Uterus (tissue), 2 donors: ENCODE measurements around the gene PAQR8.

ENCODE experiments used
- POLR2A ChIP-seq, 2 donors: fragments of 450-650 bp; IDR thresholded peaks; one replicate each; pipeline ENCODE4 v1.6.1; 2016; ENCODE audit warnings: antibody characterized with exemption in 2 of 2, mild to moderate bottlenecking in 1 of 2, moderate library complexity in 1 of 2
- TF ChIP-seq, protein P1 (sequence below), 4 experiments: fragments of 200-600 bp in 2 of 4; fragments of 450-650 bp in 2 of 4; sonication (generic) in 2 of 4; IDR thresholded peaks; one replicate each; pipeline ENCODE4 v1.5.1; 2016 to 2019; ENCODE audit warnings: antibody characterized with exemption in 4 of 4, mild to moderate bottlenecking in 2 of 4, moderate library complexity in 1 of 4

DNA sequence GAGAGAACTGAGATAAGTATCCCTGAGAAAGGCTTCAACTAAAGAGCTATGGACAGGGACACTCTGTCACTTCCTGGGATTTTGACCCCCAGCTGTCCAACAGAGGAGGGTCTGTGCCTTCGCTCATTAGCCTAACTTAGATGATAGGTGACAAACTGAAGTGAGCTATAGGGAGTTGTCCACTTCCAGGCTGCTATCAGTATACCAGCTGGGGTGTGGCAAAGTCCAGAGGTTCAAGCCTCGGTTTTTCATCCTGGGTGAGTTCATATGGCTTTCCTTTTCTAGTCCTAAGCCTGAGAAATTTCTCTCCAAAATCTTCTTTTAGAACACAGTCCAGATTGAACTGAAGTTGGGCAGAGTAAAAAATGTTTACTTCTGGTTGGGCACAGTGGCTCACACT lies 5.9 kb upstream of the PAQR8 start:
- TF ChIP-seq POLR2A (IDR thresholded peaks at IDR 0.05) = no peak
- TF ChIP-seq, protein P1, sequence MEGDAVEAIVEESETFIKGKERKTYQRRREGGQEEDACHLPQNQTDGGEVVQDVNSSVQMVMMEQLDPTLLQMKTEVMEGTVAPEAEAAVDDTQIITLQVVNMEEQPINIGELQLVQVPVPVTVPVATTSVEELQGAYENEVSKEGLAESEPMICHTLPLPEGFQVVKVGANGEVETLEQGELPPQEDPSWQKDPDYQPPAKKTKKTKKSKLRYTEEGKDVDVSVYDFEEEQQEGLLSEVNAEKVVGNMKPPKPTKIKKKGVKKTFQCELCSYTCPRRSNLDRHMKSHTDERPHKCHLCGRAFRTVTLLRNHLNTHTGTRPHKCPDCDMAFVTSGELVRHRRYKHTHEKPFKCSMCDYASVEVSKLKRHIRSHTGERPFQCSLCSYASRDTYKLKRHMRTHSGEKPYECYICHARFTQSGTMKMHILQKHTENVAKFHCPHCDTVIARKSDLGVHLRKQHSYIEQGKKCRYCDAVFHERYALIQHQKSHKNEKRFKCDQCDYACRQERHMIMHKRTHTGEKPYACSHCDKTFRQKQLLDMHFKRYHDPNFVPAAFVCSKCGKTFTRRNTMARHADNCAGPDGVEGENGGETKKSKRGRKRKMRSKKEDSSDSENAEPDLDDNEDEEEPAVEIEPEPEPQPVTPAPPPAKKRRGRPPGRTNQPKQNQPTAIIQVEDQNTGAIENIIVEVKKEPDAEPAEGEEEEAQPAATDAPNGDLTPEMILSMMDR (IDR thresholded peaks at IDR 0.05) = no peak
